GM23338 (cell line): ENCODE measurements around the gene DNAJC6. TPM values are rescaled to one million over a fixed set of nuclear protein-coding genes. Genes with fewer than 3 reads are reported as not detected.

ENCODE experiments used
- ATAC-seq: fragments of 200-7000 bp; cut with Tn5 transposase; 3 replicates; pipeline ENCODE4 v1.9.1; 2020
- DNase-seq: peaks from one replicate; pipeline ENCODE4 v3.0.0-alpha.2; 2015; ENCODE audit warnings: low spot score
- H2AFZ ChIP-seq: fragments of 200-600 bp; sonication (generic); 2 replicates; pipeline ENCODE4 v1.8.0; 2016; ENCODE audit warnings: antibody characterized with exemption, mild to moderate bottlenecking, moderate library complexity
- H3F3A ChIP-seq: fragments of 200-600 bp; sonication (generic); replicated peaks from 2 replicates; pipeline ENCODE4 v1.8.0; 2017; ENCODE audit warnings: antibody characterized with exemption, mixed run types, low read depth
- H3K27ac ChIP-seq: fragments of 200-600 bp; sonication (generic); 2 replicates; pipeline ENCODE4 v1.6.1; 2016; ENCODE audit warnings: low read depth
- H3K27me3 ChIP-seq: fragments of 200-600 bp; sonication (generic); 2 replicates; pipeline ENCODE4 v1.8.0; 2016; ENCODE audit warnings: mild to moderate bottlenecking, mixed run types, moderate library complexity; ENCODE audit not compliant: insufficient read depth
- H3K36me3 ChIP-seq: fragments of 200-600 bp; sonication (generic); 2 replicates; pipeline ENCODE4 v1.8.0; 2016; ENCODE audit warnings: mild to moderate bottlenecking; ENCODE audit not compliant: insufficient read depth
- H3K4me1 ChIP-seq: fragments of 200-600 bp; sonication (generic); 2 replicates; pipeline ENCODE4 v1.8.0; 2016; ENCODE audit warnings: mild to moderate bottlenecking, moderate library complexity; ENCODE audit not compliant: insufficient read depth
- H3K4me2 ChIP-seq: fragments of 200-600 bp; sonication (generic); 2 replicates; pipeline ENCODE4 v1.7.1; 2017; ENCODE audit warnings: mixed run types
- H3K4me3 ChIP-seq: fragments of 200-600 bp; sonication (generic); 2 replicates; pipeline ENCODE4 v1.6.1; 2016; ENCODE audit warnings: mixed run types
- H3K79me2 ChIP-seq: fragments of 200-600 bp; sonication (generic); replicated peaks from 2 replicates; pipeline ENCODE4 v1.8.0; 2017; ENCODE audit warnings: mild to moderate bottlenecking; ENCODE audit not compliant: insufficient read depth
- H3K9me2 ChIP-seq: fragments of 200-600 bp; sonication (generic); 2 replicates; pipeline ENCODE4 v1.8.0; 2017; ENCODE audit not compliant: insufficient read depth
- H4K20me1 ChIP-seq: fragments of 200-600 bp; sonication (generic); replicated peaks from 2 replicates; pipeline ENCODE4 v1.8.0; 2017; ENCODE audit warnings: mild to moderate bottlenecking; ENCODE audit not compliant: insufficient read depth
- H3K27ac Mint-ChIP-seq: 2 replicates; pipeline ENCODE4 v1.8.0; 2020; ENCODE audit warnings: inconsistent platforms, mild to moderate bottlenecking, moderate library complexity, mixed read lengths
- H3K27me3 Mint-ChIP-seq: 3 replicates; pipeline ENCODE4 v1.8.0; 2022; ENCODE audit warnings: low read depth, mild to moderate bottlenecking, moderate library complexity, mixed read lengths, inconsistent platforms; ENCODE audit not compliant: insufficient read depth, poor library complexity
- H3K36me3 Mint-ChIP-seq: 3 replicates; pipeline ENCODE4 v1.8.0; 2021; ENCODE audit warnings: low read depth, mild to moderate bottlenecking, inconsistent platforms, moderate library complexity, mixed read lengths
- H3K4me1 Mint-ChIP-seq: 3 replicates; pipeline ENCODE4 v1.8.0; 2020; ENCODE audit warnings: mild to moderate bottlenecking, inconsistent platforms, mixed read lengths
- H3K4me3 Mint-ChIP-seq: 3 replicates; pipeline ENCODE4 v1.8.0; 2021; ENCODE audit warnings: moderate library complexity, mild to moderate bottlenecking, inconsistent platforms, mixed read lengths
- H3K9me3 Mint-ChIP-seq: 3 replicates; pipeline ENCODE4 v1.8.0; 2020; ENCODE audit warnings: moderate library complexity, mild to moderate bottlenecking, inconsistent platforms, mixed read lengths
- CREB1 ChIP-seq: fragments of 250-450 bp; sonication (Bioruptor Pico); IDR thresholded peaks from 2 replicates; pipeline ENCODE4 v1.5.0; 2020; ENCODE audit warnings: low read depth, mild to moderate bottlenecking, moderate library complexity
- EZH2 ChIP-seq: fragments of 200-600 bp; sonication (generic); IDR thresholded peaks from one replicate; pipeline ENCODE4 v1.8.0; 2017; ENCODE audit warnings: antibody characterized with exemption, mild to moderate bottlenecking, low read depth; ENCODE audit not compliant: unreplicated experiment
- EZH2phosphoT487 ChIP-seq: fragments of 200-600 bp; sonication (generic); IDR thresholded peaks from one replicate; pipeline ENCODE4 v1.8.1; 2018; ENCODE audit warnings: antibody characterized with exemption; ENCODE audit not compliant: unreplicated experiment
- NANOG ChIP-seq: IDR thresholded peaks from 2 replicates; pipeline ENCODE4 v1.6.1; 2016; ENCODE audit warnings: antibody characterized with exemption, borderline replicate concordance
- POLR2AphosphoS5 ChIP-seq: IDR thresholded peaks from 2 replicates; pipeline ENCODE4 v1.6.1; 2016; ENCODE audit warnings: antibody characterized with exemption, low read depth
- STAT1 ChIP-seq: IDR thresholded peaks from one replicate; pipeline ENCODE4 v1.6.1; 2016; ENCODE audit warnings: antibody characterized with exemption; ENCODE audit not compliant: unreplicated experiment
- ZNF331 ChIP-seq: fragments of 250-450 bp; sonication (Bioruptor Pico); IDR thresholded peaks from 2 replicates; pipeline ENCODE4 v1.5.0; 2020; ENCODE audit warnings: low read depth, mild to moderate bottlenecking, moderate library complexity
- polyA plus RNA-seq: library from polyadenylated mRNA; unstranded; fragments of >200 nt; fragmentation: Nextera tagmentation; extraction: Ambion mirVana; gene quantifications from 2 replicates; pipeline ENCODE4 v1.2.1, GENCODE V29; 2016
- total RNA-seq: library from RNA; depleted of rRNA; stranded (reverse); fragments of >200 nt; shearing (Covaris generic); gene quantifications from 2 replicates; pipeline ENCODE4 v1.2.3, GENCODE V29; 2014
- TF ChIP-seq, protein P1 (sequence below), 2 experiments: fragments of 200-600 bp in 1 of 2; sonication (generic) in 1 of 2; conservative IDR thresholded peaks; 2 replicates each; pipeline versions ENCODE4 v1.5.1 to v1.6.1; 2016 to 2017; ENCODE audit warnings: antibody characterized with exemption in 2 of 2, low read depth in 2 of 2, mild to moderate bottlenecking in 2 of 2, moderate library complexity in 1 of 2
- TF ChIP-seq, protein P2 (sequence below): IDR thresholded peaks from one replicate; pipeline ENCODE4 v1.6.1; 2018; ENCODE audit warnings: antibody characterized with exemption; ENCODE audit not compliant: unreplicated experiment
- TF ChIP-seq, protein P3 (sequence below): IDR thresholded peaks from 2 replicates; pipeline ENCODE4 v1.6.1; 2016; ENCODE audit warnings: antibody characterized with exemption

Gene DNAJC6
- total and polyA plus RNA-seq, 2 experiments from 2014 or later = 2.4 to 7.4 TPM

DNA sequence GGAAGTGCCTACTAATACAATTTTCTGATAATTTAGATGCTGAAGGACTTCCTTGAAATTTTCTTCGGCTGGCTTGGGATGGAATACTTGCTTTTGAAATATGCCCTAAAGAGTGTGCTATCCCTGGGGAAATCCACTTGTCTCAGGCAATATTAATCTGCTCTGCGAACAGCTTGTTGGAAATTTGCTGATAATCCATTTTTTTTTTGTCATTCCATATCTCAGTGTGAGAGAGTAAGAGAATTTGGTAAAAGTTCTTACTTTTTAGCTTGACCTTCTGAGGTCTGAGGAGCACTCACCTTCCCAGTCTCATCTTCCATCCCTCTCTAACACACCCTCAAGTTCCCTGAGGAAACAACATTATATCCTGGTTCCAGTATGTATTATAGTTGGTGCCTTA is 36.8 kb downstream of the DNAJC6 start:
- no peaks in the 10 kb centered on the region for H3K36me3 Mint-ChIP-seq
- H3K9me2 ChIP-seq = no peaks in the 10 kb centered on the region
- no peak overlapping the region for H3K4me3 Mint-ChIP-seq
- H3F3A ChIP-seq = no peaks in the 10 kb centered on the region
- H3K79me2 ChIP-seq = no peaks in the 10 kb centered on the region
- no peaks in the 10 kb centered on the region for H3K27me3 Mint-ChIP-seq
- H3K4me2 ChIP-seq = no peak overlapping the region
- ATAC-seq (no peak), DNase-seq (no peak)
- no peak for TF ChIP-seq POLR2AphosphoS5
- TF ChIP-seq CREB1 (CRISPR knock-in tag) = no peak
- no peak for TF ChIP-seq NANOG
- TF ChIP-seq, protein P1, sequence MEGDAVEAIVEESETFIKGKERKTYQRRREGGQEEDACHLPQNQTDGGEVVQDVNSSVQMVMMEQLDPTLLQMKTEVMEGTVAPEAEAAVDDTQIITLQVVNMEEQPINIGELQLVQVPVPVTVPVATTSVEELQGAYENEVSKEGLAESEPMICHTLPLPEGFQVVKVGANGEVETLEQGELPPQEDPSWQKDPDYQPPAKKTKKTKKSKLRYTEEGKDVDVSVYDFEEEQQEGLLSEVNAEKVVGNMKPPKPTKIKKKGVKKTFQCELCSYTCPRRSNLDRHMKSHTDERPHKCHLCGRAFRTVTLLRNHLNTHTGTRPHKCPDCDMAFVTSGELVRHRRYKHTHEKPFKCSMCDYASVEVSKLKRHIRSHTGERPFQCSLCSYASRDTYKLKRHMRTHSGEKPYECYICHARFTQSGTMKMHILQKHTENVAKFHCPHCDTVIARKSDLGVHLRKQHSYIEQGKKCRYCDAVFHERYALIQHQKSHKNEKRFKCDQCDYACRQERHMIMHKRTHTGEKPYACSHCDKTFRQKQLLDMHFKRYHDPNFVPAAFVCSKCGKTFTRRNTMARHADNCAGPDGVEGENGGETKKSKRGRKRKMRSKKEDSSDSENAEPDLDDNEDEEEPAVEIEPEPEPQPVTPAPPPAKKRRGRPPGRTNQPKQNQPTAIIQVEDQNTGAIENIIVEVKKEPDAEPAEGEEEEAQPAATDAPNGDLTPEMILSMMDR (conservative IDR thresholded peaks at IDR 0.05; ENCODE audit: low read depth in 2 of 2) = no peak
- TF ChIP-seq, protein P2, sequence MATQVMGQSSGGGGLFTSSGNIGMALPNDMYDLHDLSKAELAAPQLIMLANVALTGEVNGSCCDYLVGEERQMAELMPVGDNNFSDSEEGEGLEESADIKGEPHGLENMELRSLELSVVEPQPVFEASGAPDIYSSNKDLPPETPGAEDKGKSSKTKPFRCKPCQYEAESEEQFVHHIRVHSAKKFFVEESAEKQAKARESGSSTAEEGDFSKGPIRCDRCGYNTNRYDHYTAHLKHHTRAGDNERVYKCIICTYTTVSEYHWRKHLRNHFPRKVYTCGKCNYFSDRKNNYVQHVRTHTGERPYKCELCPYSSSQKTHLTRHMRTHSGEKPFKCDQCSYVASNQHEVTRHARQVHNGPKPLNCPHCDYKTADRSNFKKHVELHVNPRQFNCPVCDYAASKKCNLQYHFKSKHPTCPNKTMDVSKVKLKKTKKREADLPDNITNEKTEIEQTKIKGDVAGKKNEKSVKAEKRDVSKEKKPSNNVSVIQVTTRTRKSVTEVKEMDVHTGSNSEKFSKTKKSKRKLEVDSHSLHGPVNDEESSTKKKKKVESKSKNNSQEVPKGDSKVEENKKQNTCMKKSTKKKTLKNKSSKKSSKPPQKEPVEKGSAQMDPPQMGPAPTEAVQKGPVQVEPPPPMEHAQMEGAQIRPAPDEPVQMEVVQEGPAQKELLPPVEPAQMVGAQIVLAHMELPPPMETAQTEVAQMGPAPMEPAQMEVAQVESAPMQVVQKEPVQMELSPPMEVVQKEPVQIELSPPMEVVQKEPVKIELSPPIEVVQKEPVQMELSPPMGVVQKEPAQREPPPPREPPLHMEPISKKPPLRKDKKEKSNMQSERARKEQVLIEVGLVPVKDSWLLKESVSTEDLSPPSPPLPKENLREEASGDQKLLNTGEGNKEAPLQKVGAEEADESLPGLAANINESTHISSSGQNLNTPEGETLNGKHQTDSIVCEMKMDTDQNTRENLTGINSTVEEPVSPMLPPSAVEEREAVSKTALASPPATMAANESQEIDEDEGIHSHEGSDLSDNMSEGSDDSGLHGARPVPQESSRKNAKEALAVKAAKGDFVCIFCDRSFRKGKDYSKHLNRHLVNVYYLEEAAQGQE = no peak
- TF ChIP-seq EZH2phosphoT487 = no peak
- no peak for TF ChIP-seq EZH2
- no peak for TF ChIP-seq STAT1
- no peaks in the 10 kb centered on the region for H3K9me3 Mint-ChIP-seq
- no peaks in the 10 kb centered on the region for H4K20me1 ChIP-seq
- H3K27me3 ChIP-seq = no peaks in the 10 kb centered on the region
- no peak overlapping the region for H3K27ac ChIP-seq
- H3K27ac Mint-ChIP-seq = no peak overlapping the region
- peaks cover 14% of the 10 kb centered on the region; the same call in 1 of the 2 replicates for H3K4me1 ChIP-seq
- H2AFZ ChIP-seq = no peak overlapping the region
- no peaks in the 10 kb centered on the region for H3K36me3 ChIP-seq
- H3K4me3 ChIP-seq = no peak overlapping the region
- H3K4me1 Mint-ChIP-seq = peaks cover 17% of the 10 kb centered on the region

DNA sequence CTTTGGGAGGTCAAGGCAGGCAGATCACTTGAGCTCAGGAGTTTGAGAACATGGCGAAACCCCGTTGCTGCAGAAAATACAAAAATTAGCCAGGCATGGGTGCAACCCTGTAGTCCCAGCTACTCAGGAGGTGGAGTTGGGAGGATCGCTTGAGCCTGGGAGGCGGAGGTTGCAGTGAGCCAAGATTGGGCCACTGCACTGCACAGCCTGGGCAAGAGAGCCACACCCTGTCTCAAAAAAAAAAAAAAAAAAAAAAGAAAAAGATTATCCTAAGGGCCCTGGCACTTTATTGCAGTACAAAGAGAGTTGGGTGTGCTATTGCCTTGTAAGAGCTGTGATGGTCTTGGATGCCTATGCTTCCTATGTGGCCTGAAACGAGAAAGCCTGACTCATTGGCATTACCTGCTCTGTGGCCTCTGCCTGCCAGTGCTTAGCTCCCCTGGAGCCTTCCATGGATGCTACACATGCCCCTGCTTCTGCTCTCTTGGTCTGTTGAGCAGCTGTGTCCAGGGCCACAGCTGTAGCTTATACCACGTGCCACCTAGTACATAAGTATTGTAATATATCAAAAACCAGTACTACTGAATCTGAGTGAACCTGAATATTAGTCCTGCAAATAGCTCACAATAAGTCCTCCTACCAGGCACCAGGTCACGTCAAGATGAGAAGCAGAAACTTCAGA is 45.8 kb downstream of the DNAJC6 start:
- H3K4me1 ChIP-seq = peaks cover 7% of the 10 kb centered on the region; the same call in 1 of the 2 replicates
- Mint-ChIP-seq H3K9me3 (no peaks in the 10 kb centered on the region), H3K36me3 (no peaks in the 10 kb centered on the region), H3K4me1 (peaks cover 16% of the 10 kb centered on the region), H3K27me3 (no peaks in the 10 kb centered on the region), H3K4me3 (no peak overlapping the region), H3K27ac (no peak overlapping the region; the same call in 1 of the 2 replicates)
- no peaks in the 10 kb centered on the region for H3K27me3 ChIP-seq
- H3K4me3 ChIP-seq = no peak overlapping the region
- no peaks in the 10 kb centered on the region for H3K79me2 ChIP-seq
- no peaks in the 10 kb centered on the region for H3K9me2 ChIP-seq
- DNase-seq = no peak
- no peaks in the 10 kb centered on the region for H3K36me3 ChIP-seq
- H4K20me1 ChIP-seq = no peaks in the 10 kb centered on the region
- H3K27ac ChIP-seq = no peak overlapping the region
- no peak for ATAC-seq
- H2AFZ ChIP-seq = no peak overlapping the region
- H3F3A ChIP-seq = no peaks in the 10 kb centered on the region
- H3K4me2 ChIP-seq = no peak overlapping the region
- TF ChIP-seq ZNF331 (CRISPR knock-in tag) = no peak
- no peak for TF ChIP-seq EZH2phosphoT487
- TF ChIP-seq, protein P2 = no peak
- no peak for TF ChIP-seq POLR2AphosphoS5
- TF ChIP-seq CREB1 (CRISPR knock-in tag) = no peak
- TF ChIP-seq, protein P1 (conservative IDR thresholded peaks at IDR 0.05; ENCODE audit: low read depth in 2 of 2) = no peak
- no peak for TF ChIP-seq EZH2
- TF ChIP-seq, protein P3, sequence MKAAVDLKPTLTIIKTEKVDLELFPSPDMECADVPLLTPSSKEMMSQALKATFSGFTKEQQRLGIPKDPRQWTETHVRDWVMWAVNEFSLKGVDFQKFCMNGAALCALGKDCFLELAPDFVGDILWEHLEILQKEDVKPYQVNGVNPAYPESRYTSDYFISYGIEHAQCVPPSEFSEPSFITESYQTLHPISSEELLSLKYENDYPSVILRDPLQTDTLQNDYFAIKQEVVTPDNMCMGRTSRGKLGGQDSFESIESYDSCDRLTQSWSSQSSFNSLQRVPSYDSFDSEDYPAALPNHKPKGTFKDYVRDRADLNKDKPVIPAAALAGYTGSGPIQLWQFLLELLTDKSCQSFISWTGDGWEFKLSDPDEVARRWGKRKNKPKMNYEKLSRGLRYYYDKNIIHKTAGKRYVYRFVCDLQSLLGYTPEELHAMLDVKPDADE = no peak
- no peak for TF ChIP-seq NANOG
- no peak for TF ChIP-seq STAT1
